HG03439 (cell line): ENCODE data around the gene PDE6B.
"Not testable (repeated sequence)": the region's sequence is repeated elsewhere in the genome, so short reads cannot be mapped to it uniquely, and the experiment has no call there.

Experiments
- ATAC-seq: cut with Tn5 transposase; IDR thresholded peaks from one replicate; pipeline ENCODE4 v1.9.1; 2021; ENCODE audit warnings: mild to moderate bottlenecking, moderate library complexity; ENCODE audit not compliant: unreplicated experiment

PDE6B gene

GRCh38 chr4:624705-625590 is at the start of gene PDE6B:
PDE6B (plus strand) TSS chr4:625573; CDS start chr4:625627, 54 bp downstream.
- ATAC-seq, result no peak

- no peak for ATAC-seq
These were observed 49.0 kb upstream of the PDE6B start, which contains the start of gene TMEM271 for GRCh38 chr4:576245-576821. TMEM271 (minus strand) TSS chr4:576295; CDS start chr4:576062, 233 bp downstream.

- no peak for ATAC-seq
These were observed 48.3 kb upstream of the PDE6B start for GRCh38 chr4:576991-577498.

DNA sequence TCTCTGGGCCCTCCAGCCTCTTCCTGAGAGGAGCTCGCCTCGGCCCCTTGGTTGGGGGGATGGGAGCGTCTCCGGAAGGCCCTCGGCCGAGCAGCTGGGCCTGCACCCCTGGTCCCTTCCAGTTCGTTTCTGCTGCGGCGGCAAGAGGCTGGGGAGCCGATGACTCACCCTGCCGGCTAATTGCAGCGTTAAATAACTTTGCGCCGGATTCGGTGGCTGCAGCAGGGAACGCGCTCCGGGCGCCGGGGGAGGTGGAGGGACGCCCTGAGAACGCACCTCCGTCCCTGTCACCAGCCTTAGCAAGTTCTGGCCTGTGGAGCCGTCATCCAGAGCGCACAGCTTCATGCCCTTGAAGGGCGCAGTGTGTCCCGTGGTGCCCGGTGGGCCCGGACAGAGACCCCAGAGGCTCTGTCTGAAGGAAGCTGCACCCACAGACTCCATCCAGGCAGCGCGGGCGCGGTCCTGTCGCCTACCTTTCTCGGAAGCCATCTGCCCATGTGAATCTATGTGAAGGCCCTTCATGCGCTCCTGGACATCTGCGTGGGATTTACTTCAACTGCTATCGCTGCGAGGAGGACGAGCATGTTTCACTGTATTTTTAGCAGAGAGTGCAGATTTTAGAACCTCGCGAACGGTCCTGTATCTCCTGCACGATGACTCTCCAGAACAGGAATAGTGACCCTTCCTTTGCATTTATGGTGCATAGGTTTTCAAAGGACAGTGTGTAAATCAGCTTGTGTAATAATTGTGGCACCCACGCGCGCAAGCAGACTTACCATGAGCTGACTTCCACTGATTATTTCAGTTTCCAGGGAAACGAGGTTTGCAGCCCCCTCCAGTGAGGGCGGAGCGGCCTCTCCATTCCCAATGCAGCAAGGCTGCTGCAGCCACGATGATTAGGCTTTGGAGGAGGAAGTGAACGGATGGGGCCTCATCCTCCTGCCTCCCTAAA is 47.6 kb upstream of the PDE6B start:
- ATAC-seq, result no peak

GRCh38 chr4:578451-579443 is 46.6 kb upstream of the PDE6B start:
- ATAC-seq, result no peak

DNA sequence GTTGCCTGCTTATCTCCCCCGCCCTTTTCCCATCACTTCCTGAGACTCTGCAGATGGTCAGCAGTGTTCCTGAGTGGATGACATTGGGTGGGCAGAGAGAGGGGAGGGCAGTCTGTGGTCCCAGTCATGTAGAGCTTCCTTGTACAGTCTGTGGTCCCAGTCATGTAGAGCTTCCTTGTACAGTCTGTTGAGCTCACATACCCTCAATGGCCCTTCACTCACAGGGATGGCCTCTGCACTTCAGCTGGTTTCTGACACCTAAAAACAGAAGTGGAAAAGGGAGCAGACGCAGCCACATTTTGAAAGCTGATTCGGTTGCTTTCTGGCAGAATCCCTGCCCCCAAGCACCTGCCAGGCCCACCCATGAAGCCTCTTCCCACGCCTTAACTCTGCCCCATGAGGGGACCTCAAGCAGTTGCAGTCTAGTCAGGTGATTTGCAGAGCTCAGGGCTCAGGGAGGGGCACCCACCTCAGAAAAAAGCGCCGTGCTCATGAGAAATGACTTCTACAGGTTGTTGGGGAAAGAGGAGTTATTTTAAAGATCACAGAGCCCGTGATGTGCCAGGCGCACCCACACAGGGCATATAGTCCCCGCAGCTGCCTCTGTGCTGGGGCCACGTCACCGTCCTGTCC is 45.7 kb upstream of the PDE6B start:
- ATAC-seq, result no peak

DNA sequence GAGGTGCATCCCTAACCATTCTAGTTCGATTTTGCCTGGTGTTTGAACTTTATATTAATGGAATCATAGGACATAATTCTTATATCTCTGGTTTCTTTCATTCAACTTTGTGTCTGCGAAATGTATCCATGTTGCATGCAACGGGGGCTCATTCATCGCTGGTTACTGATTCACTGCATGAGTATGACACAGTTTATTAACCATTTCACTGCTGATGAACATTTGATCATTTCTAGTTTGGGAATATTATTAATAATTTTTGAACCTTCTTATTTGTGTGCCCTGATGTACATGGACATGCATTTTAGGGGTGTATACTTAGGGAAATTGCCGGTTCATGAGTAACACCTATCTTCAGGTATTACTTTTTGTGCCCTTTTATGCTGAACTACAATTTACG is 44.2 kb upstream of the PDE6B start:
- ATAC-seq, result no peak

- no peak for ATAC-seq
These were observed 43.5 kb upstream of the PDE6B start for GRCh38 chr4:581753-582361.

GRCh38 chr4:583820-584219 is 41.6 kb upstream of the PDE6B start:
- ATAC-seq, result no peak

DNA sequence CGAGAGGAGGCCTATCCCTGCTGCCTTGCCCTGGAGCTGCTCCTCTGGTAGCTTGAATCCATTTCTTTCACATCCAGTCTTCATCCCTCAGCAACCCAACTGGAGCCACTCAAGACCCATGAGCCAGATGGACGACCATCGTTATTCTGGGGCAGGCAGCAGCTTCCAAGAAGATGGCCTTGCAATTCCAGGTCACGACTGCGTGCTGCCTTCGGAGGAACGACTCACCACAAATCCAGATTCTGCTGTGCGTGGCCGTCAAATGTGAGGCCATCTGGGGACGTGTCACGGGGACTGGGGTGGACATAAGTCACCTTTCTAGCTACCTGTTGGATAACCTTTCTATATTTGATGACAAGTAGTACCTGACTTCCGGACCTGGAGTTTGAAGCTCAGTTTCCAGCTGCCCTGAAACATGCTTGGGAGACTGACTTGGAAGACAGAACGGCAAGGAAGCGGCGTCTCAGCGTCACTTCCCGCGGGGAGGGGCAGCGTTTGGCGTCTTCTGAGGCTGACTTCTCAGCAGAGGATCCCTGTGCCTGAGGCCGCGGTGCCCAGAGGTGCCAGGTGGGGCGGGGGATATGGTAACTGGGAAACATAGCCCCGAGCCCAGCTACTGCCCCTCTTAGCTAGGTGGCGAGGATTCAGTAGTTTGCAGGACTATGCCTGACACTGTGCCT is 37.6 kb upstream of the PDE6B start:
- ATAC-seq, result no peak

DNA sequence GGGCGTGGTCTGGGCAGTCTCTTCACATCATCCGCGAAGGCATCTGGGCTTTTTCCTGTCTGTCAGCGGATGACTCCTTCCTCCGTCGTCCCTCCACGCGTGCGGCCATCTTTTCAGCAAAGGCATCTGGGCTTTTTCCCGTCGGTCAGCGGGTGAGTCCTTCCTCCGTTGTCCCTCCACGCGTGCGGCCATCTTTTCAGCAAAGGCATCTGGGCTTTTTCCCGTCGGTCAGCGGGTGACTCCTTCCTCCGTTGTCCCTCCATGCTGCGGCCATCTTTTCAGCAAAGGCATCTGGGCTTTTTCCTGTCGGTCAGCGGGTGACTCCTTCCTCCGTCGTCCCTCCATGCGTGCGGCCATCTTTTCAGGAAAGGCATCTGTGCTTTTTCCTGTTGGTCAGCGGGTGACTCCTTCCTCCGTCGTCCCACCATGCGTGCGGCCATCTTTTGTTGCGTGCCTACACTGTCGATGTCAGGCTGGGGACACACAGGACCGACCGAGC is 37.0 kb upstream of the PDE6B start:
- ATAC-seq, result no peak

- ATAC-seq, result no peak
These were observed 36.0 kb upstream of the PDE6B start for GRCh38 chr4:589219-589963.

DNA sequence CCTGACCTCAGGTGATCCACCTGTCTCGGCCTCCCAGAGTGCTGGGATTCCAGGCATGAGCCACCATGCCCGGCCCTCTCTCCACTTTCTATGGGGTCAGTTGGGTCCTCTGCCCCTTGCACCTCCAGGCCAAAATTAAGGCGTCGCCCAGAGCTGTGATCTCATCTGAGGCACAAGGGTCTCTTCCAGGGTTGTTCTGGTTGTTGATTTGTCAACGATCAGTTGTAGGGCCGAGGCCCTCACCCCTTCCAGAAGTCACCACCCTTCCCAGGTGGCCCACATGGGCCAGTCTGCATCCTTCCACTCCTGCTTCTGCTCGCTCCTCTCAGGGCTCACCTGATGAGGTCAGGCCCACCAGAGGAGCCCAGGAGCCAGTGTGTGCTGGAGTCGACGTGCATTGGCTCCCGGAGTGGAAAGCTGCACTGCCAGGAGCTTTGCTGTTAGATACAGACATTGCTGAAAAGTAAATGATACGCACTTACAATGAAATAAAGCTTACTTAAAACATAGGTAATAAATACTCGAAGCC is 35.0 kb upstream of the PDE6B start:
- ATAC-seq, result no peak

GRCh38 chr4:592178-592577 is 33.2 kb upstream of the PDE6B start:
- not testable (repeated sequence) for ATAC-seq

- no peak for ATAC-seq
These were observed 32.4 kb upstream of the PDE6B start for GRCh38 chr4:592825-593520.

GRCh38 chr4:598925-599324 is 26.4 kb upstream of the PDE6B start:
- ATAC-seq, result no peak

- ATAC-seq, result no peak
These were observed 25.2 kb upstream of the PDE6B start for GRCh38 chr4:600166-600565.
